GM21737 (cell line): ENCODE measurements around the gene KIRREL1.

Experiments
- ATAC-seq: cut with Tn5 transposase; IDR thresholded peaks from one replicate; pipeline ENCODE4 v1.9.1; 2021; ENCODE audit warnings: mild to moderate bottlenecking, moderate library complexity; ENCODE audit not compliant: unreplicated experiment

The KIRREL1 gene

DNA sequence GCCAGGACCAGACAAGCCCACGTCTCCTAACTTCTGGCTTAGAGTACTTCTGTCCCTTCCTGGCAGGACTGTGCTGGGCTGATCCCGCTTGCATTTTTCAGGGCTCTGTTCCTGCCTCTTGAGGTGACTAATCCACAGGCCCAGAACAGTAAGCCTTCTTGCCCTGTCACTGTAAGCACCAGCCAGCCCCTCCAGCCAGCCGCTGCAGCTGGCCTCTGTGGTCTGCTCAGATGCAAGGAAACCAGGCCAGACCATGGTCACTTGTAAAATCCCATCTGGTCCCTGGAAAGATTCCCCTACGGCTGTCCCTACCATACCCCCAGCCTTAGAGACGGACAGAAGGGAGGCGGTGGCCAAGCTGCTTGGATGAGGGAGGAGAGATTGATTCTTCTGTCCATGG is 74.2 kb downstream of the KIRREL1 start:
- no peak for ATAC-seq

- ATAC-seq: no peak
Observed at GRCh38 chr1:158068918-158069317, 75.5 kb downstream of the KIRREL1 start.

GRCh38 chr1:158071138-158071537 is 77.7 kb downstream of the KIRREL1 start:
- no peak for ATAC-seq

DNA sequence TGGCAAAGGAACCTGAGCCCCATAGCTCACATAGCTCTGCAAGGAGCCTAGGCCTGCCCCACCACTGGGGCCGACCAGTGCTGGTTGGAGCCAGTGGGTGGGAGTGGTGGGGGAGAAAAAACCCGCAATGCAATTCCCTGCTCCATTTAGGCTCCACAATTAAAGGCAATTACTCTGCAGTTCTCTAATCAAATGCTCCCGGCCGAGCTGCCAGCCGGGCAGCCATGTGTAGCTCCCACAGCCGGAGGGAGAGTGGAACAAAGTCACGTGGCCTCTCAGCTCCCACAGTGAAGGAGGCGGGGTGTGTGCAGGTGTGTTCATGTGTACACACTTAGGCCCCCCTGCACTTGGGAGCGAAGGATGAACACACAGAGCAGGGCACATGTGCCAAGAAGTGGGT is 81.6 kb downstream of the KIRREL1 start:
- ATAC-seq: no peak

DNA sequence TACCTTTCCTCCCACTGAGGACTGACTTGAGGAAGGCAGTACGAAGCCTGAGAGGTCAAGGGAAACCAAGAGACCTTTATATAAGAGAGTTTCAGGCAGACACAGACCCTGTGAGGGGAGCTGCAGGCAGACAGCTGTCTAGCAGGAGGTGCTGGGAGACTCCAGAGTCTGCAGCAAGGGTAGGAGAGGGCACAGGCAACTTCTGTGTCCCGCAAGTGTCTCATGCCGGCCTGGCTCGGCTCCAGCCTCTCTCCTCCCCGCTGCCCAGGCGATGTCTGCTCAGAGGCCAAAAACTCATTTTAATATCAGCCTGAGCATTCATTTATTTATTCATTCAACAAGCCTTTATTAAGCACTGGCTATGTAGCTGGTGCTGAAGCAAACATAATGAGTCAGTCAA is 83.0 kb downstream of the KIRREL1 start:
- no peak for ATAC-seq

DNA sequence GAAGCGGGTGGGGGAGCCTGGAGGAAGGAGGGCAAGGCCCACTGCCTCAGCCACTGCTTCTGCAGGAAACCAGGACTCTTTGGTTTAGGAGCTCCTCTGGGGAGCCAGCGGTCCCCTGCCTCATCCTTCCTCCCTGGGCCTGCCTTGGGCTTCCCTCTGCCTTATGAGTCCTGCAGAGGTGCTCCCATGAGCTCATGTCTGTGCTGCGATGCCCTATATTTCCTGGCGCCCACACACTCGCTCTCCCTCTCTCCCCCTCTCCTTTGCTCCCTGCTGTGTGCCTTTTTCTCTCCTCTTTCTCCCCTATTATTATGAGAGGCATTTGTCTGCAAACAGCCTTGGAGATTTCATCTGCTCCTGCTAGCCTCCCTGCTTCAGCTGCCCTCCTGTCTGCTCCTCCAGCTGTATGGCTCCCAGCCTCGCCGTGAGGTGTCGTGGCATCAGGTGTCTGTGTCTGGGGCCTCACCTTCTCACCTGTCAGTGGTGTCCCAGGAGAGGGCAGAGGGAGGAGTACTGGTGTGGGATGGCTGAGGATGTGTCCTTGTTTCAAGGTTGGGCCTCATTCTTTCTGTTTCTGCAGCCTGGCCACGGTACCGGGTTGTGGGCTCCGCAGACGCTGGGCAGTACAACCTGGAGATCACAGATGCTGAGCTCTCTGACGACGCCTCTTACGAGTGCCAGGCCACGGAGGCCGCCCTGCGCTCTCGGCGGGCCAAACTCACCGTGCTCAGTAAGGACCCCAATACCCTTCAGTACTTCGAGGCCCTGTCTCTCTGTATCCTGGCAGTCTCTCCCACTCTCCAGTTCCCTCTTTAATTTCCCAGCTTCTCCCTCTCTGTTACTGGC is 84.2 kb downstream of the KIRREL1 start:
- ATAC-seq: no peak

GRCh38 chr1:158078569-158079080 is 85.2 kb downstream of the KIRREL1 start:
- ATAC-seq: no peak

GRCh38 chr1:158080066-158080465 is 86.6 kb downstream of the KIRREL1 start:
- no peak for ATAC-seq

GRCh38 chr1:158084336-158084735 is 90.9 kb downstream of the KIRREL1 start:
- no peak for ATAC-seq

GRCh38 chr1:158084747-158085146 is 91.3 kb downstream of the KIRREL1 start:
- no peak for ATAC-seq

GRCh38 chr1:158087320-158087927 is 94.0 kb downstream of the KIRREL1 start:
- ATAC-seq: no peak

GRCh38 chr1:158089476-158089875 is 96.0 kb downstream of the KIRREL1 start:
- no peak for ATAC-seq

DNA sequence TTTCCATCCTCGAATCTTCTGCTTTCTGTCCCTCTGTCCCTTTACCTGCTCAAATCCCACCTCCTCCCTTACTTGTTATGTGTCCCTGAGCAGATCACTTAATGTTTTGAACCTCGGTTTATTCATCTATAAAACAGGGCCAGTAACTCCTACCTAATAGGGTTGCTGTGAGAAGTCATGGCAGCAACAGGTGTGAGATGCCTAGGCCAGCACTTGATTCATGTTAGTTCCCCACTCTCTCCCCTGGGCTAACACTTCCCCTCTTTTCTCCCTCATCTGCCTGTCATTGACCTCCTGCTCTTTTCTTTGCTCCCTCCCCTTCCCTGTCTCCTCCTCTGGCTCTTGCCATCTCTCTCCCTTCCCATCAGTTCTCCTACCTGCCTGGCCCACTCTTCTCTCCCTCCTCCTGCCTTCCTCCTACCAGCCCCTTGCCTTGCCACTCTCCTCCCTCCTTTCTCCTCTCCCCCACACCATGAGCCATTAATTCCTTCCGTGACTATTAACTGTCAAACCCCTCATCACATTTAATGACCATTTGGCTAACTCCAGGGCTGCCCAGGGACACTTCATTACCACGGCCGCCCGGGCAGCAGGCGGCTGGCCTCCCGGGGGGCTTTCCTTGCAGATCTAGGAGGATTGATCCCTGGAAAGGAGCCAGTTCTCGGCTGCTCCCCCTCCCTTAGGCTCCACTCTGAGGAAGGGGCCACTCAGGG is 96.6 kb downstream of the KIRREL1 start:
- ATAC-seq: no peak

DNA sequence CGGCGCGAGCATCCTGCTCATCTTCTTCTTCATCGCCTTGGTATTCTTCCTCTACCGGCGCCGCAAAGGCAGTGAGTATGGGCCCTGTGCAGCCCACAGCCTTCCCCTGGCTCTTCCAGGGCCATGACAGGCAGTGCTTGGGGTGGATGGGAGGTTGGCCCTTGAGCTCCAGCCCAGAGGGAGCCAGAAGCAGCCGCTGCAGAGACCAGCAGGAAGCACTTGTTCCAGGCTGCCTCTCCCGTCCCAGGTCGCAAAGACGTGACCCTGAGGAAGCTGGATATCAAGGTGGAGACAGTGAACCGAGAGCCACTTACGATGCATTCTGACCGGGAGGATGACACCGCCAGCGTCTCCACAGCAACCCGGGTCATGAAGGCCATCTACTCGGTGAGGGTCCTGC is 99.9 kb downstream of the KIRREL1 start:
- ATAC-seq: no peak

DNA sequence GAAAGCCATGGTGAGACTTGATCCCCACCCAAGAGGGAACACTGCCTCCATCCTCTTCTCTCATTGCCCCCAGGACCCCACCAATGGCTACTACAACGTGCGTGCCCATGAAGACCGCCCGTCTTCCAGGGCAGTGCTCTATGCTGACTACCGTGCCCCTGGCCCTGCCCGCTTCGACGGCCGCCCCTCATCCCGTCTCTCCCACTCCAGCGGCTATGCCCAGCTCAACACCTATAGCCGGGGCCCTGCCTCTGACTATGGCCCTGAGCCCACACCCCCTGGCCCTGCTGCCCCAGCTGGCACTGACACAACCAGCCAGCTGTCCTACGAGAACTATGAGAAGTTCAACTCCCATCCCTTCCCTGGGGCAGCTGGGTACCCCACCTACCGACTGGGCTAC is 101.1 kb downstream of the KIRREL1 start:
- ATAC-seq: no peak

DNA sequence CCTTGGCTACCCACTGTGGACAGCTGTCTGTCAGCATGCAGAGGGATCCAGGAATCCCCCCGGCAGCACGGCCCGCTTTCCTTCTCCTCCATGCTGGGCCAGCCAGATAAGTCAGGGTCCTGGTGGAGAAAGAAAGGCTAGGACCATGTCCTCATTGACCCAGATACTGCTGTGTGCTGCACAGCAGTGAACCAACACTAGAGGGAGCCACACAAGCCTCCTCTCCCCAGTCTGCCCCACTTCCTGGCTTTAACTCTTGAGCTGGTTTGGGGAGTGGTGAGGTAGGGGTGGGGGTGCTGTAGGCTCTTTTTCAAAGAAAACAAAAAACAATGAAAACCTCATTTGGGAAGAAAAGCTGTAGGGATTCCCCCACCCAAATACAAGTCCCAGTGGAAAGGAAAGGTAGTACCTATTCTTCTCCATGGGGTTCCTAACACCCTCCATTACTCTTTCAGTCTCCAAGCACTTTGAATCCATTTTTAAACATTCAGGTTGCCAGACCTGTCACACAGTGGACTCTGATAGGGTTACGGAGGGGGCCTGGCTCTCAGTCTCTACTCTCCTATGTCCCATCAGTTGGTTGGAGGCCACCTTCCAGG is 102.4 kb downstream of the KIRREL1 start:
- no peak for ATAC-seq

DNA sequence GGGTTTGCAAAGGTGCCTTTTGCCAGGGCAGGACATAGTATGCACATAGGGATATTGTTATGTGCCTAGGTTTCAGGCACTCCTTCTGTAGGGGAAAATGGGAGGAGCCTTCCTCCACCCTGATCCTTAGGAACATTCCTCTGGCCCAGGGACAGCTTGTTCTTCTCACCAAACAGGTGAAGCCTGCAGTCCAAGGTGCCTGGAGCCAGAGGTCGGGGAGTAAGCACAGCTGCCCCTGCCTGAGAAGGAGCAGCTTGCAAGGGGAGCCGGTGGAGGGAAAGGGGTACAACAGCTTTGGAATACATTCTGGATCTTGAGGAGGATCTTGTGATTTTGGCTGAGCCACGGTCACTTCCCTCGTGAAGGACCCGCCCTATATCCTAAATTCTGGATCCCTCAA is 104.8 kb downstream of the KIRREL1 start:
- ATAC-seq: no peak

DNA sequence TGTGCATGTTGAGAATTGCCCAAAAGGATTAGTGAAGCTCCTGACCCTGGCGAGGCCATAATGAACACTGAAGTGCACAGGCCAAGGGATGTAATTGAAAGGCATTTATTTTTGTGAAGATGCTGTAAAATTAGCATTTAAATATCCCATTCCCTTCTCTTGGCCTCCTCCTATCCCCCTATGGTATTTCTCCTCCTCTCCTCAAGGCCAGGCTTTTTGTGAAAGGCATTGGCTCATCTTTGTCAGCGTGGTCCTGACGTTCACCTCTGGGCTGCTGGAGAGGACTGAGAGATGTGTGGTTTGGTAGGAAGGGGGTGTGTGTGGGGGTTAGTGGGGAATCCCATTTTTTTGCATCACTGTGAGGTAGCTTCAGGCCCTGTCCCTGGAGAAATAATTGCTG is 105.7 kb downstream of the KIRREL1 start:
- ATAC-seq: no peak

DNA sequence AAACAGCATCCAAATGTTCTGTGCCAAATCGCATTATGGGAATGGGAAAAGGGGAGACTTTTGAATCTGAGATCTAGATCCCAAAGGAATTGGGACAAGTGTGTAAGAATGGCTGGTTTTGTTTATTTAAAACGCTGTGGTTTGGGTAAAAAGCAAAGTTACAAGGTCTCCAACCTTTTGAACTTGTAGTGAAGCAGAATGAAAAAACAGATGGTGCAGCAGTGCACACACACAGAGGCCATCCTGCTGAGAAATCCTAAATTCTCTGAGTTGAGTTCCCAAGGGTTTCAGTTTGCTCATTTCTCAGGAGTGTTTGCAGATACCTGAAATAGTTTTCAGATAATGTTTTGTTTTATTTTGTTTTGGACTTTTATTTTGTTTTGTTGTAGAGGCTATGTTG is 107.1 kb downstream of the KIRREL1 start:
- ATAC-seq: no peak

DNA sequence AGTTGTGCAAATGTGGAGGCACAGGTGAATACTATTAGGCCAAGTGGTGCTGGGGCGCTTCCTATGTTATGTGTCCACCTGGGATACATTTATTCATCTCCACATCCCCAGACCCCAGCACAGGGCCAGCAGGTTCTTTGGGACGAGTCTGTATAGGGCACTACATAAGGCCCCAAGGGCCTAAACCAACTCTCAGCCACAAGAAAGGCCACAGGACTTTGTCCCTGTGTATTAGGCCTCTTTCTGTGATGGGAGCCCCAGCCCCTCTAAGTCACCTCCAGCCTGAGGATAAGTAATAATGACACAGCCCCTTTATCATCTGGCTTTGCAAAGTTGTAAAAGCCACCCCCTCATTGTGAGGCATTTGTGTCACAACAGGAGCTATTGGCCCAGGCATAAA is 108.0 kb downstream of the KIRREL1 start:
- no peak for ATAC-seq

DNA sequence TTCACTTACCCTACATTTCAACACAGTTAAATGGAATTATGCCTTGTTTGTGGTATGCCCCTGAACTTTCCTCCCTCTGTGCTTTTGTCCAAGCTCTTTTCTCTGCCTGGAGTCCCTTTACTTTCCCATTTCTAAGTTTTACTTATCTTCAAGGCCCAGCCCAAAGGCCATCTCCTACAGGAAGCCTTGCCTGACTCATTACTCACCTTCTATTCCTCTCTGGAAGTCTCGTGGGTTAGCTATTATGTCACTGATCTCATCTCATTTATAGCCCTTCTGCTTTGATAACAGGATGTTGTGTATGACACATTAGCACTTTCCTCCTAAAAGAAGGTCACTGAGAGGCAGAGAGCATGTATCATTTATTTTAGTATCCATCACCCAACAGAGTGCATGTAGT is 108.5 kb downstream of the KIRREL1 start:
- no peak for ATAC-seq
